GM12878 (cell line): ENCODE measurements around the gene BLCAP. TPM values are rescaled to one million over a fixed set of nuclear protein-coding genes. Genes with fewer than 3 reads are reported as not detected.
A peak's percentile ranks its signal among the peaks of the same experiment; 100 is the strongest.

Source experiments
- ATF7 ChIP-seq: fragments of 450-650 bp; IDR thresholded peaks from 2 replicates; pipeline ENCODE4 v1.6.1; 2016; ENCODE audit warnings: low read depth, mild to moderate bottlenecking
- IRF4 ChIP-seq: IDR thresholded peaks from 2 replicates; pipeline ENCODE4 v1.6.1; 2011; ENCODE audit warnings: low read depth, low read length
- JUNB ChIP-seq: IDR thresholded peaks from 2 replicates; pipeline ENCODE4 v1.6.1; 2016; ENCODE audit warnings: antibody characterized with exemption, mild to moderate bottlenecking
- JUND ChIP-seq: IDR thresholded peaks from 2 replicates; pipeline ENCODE4 v1.6.1; 2012; ENCODE audit warnings: low read depth, mild to moderate bottlenecking, low read length, improper control_type of control experiment, moderate library complexity
- KLF5 ChIP-seq: fragments of 450-650 bp; IDR thresholded peaks from 2 replicates; pipeline ENCODE4 v1.6.1; 2014; ENCODE audit warnings: mild to moderate bottlenecking; ENCODE audit not compliant: partially characterized antibody
- MAX ChIP-seq: IDR thresholded peaks from 2 replicates; pipeline ENCODE4 v1.6.1; 2012; ENCODE audit warnings: low read depth, low read length, improper control_type of control experiment
- MTA2 ChIP-seq: fragments of 450-650 bp; IDR thresholded peaks from 2 replicates; pipeline ENCODE4 v1.6.1; 2016; ENCODE audit warnings: low read depth, mild to moderate bottlenecking, moderate library complexity
- SMARCA5 ChIP-seq: fragments of 450-650 bp; IDR thresholded peaks from 2 replicates; pipeline ENCODE4 v1.6.1; 2017; ENCODE audit warnings: mild to moderate bottlenecking
- SP1 ChIP-seq: IDR thresholded peaks from one replicate; pipeline ENCODE4 v1.6.1; 2011; ENCODE audit warnings: low read depth, low read length
- ZBTB11 ChIP-seq: fragments of 450-650 bp; formaldehyde crosslinking; IDR thresholded peaks from 2 replicates; pipeline ENCODE4 v1.5.0; 2022; ENCODE audit warnings: mild to moderate bottlenecking, missing genetic modification characterization
- ZBTB40 ChIP-seq: fragments of 450-650 bp; IDR thresholded peaks from 2 replicates; pipeline ENCODE4 v1.6.1; 2016; ENCODE audit warnings: mild to moderate bottlenecking, moderate library complexity, borderline replicate concordance
- ZNF622 ChIP-seq: fragments of 450-650 bp; IDR thresholded peaks from 2 replicates; pipeline ENCODE4 v1.6.1; 2017; ENCODE audit warnings: mild to moderate bottlenecking, inconsistent platforms
- polyA plus RNA-seq, 11 experiments: library from polyadenylated mRNA; depleted of rRNA in 4 of 11; unstranded in 6 of 11; stranded (reverse) in 5 of 11; fragments of >200 nt; fragmentation: Nextera tagmentation in 4 of 11; fragmentation: Illumina TruSeq in 1 of 11; extraction: Ambion mirVana in 4 of 11; extraction: Trizol in 1 of 11; gene quantifications; 1 replicate in 1 of 11; 2 replicates in 10 of 11; pipeline versions ENCODE4 v1.2.1 to v1.2.3, GENCODE V29; 2011 to 2016; ENCODE audit warnings: inconsistent platforms in 2 of 11, missing spikeins in 2 of 11, low read depth in 1 of 11
- total RNA-seq, 4 experiments: library from RNA; depleted of rRNA in 3 of 4; stranded (reverse); fragments of >200 nt in 3 of 4; fragmentation: Illumina TruSeq in 1 of 4; extraction: Trizol in 1 of 4; gene quantifications; 2 replicates each; pipeline versions ENCODE4 v1.2.1 to v1.2.3, GENCODE V29; 2013 to 2021
- TF ChIP-seq, protein P1 (sequence below): fragments of 450-650 bp; IDR thresholded peaks from 2 replicates; pipeline ENCODE4 v1.6.1; 2016; ENCODE audit warnings: mild to moderate bottlenecking
- TF ChIP-seq, protein P2 (sequence below): fragments of 450-650 bp; formaldehyde crosslinking; IDR thresholded peaks from 2 replicates; pipeline ENCODE4 v1.4.0; 2020; ENCODE audit warnings: mild to moderate bottlenecking, moderate library complexity
- TF ChIP-seq, protein P3 (sequence below): fragments of 450-650 bp; IDR thresholded peaks from 2 replicates; pipeline ENCODE4 v1.6.1; 2016; ENCODE audit warnings: mild to moderate bottlenecking

BLCAP gene
- total and polyA plus RNA-seq, 10 of the 15 experiments (the other 5 are each of a cell fraction or from before 2014, with no cell fraction given), result 24.6 to 62.3 (median 47.3) TPM

DNA sequence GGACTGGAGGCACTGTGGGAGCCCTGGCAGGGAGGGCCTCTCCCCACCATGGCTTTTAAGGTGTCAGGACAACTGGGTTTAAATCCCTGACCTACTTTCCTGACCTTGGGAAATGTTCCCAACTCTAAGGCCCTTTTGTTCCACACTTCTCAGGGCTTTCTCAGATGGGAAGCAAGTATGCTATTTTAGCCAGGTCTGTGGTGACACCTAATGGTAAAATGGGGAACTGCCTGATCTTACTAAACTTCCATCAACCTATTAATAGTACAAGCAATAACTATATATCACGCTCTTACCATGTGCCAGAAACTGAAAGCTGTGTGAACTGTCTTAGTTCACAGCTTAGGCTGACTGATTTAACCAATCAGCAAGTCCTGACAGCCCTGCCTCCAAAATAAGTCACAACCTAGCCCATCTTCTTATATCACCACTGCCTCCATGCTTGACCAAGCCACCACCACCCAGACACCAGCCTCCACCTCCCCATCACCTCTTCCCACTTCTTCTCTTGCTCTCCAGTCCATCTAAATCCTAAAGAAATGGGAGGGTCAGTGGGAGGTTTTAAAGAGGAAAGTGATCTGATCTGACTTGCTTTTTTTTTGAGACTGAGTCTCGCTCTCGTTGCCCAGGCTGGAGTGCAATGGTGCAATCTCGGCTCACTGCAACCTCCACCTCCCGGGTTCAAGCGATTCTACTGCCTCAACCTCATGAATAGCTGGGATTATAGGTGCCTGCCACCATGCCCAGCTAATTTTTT lies 6.9 kb upstream of the BLCAP start (continued):
- TF ChIP-seq, protein P1, sequence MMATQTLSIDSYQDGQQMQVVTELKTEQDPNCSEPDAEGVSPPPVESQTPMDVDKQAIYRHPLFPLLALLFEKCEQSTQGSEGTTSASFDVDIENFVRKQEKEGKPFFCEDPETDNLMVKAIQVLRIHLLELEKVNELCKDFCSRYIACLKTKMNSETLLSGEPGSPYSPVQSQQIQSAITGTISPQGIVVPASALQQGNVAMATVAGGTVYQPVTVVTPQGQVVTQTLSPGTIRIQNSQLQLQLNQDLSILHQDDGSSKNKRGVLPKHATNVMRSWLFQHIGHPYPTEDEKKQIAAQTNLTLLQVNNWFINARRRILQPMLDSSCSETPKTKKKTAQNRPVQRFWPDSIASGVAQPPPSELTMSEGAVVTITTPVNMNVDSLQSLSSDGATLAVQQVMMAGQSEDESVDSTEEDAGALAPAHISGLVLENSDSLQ, result peak; percentile 83
- TF ChIP-seq, protein P2, sequence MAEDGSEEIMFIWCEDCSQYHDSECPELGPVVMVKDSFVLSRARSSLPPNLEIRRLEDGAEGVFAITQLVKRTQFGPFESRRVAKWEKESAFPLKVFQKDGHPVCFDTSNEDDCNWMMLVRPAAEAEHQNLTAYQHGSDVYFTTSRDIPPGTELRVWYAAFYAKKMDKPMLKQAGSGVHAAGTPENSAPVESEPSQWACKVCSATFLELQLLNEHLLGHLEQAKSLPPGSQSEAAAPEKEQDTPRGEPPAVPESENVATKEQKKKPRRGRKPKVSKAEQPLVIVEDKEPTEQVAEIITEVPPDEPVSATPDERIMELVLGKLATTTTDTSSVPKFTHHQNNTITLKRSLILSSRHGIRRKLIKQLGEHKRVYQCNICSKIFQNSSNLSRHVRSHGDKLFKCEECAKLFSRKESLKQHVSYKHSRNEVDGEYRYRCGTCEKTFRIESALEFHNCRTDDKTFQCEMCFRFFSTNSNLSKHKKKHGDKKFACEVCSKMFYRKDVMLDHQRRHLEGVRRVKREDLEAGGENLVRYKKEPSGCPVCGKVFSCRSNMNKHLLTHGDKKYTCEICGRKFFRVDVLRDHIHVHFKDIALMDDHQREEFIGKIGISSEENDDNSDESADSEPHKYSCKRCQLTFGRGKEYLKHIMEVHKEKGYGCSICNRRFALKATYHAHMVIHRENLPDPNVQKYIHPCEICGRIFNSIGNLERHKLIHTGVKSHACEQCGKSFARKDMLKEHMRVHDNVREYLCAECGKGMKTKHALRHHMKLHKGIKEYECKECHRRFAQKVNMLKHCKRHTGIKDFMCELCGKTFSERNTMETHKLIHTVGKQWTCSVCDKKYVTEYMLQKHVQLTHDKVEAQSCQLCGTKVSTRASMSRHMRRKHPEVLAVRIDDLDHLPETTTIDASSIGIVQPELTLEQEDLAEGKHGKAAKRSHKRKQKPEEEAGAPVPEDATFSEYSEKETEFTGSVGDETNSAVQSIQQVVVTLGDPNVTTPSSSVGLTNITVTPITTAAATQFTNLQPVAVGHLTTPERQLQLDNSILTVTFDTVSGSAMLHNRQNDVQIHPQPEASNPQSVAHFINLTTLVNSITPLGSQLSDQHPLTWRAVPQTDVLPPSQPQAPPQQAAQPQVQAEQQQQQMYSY (CRISPR knock-in tag), result no peak
- TF ChIP-seq, protein P3, sequence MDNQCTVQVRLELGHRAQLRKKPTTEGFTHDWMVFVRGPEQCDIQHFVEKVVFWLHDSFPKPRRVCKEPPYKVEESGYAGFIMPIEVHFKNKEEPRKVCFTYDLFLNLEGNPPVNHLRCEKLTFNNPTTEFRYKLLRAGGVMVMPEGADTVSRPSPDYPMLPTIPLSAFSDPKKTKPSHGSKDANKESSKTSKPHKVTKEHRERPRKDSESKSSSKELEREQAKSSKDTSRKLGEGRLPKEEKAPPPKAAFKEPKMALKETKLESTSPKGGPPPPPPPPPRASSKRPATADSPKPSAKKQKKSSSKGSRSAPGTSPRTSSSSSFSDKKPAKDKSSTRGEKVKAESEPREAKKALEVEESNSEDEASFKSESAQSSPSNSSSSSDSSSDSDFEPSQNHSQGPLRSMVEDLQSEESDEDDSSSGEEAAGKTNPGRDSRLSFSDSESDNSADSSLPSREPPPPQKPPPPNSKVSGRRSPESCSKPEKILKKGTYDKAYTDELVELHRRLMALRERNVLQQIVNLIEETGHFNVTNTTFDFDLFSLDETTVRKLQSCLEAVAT, result peak; percentile 26; the same call in 1 of the 2 replicates
- peak; percentile 49; the same call in 1 of the 2 replicates for TF ChIP-seq ATF7
- no peak for TF ChIP-seq SMARCA5
- TF ChIP-seq ZNF622, result no peak
- TF ChIP-seq JUND, result no peak
- TF ChIP-seq KLF5, result no peak
- no peak for TF ChIP-seq SP1
- TF ChIP-seq ZBTB40, result no peak; the same call in 1 of the 2 replicates
- TF ChIP-seq JUNB, result no peak
- peak; percentile 77; the same call in 1 of the 2 replicates for TF ChIP-seq MAX
- TF ChIP-seq MTA2, result peak; percentile 61
- peak; percentile 53; the same call in 1 of the 2 replicates for TF ChIP-seq IRF4
- TF ChIP-seq ZBTB11 (CRISPR knock-in tag), result no peak
